GM12878 (cell line): ENCODE results near the gene PRPF40B. TPM values are rescaled to one million over a fixed set of nuclear protein-coding genes. Genes with fewer than 3 reads are reported as not detected.

ENCODE experiments used
- ATAC-seq: fragments of 200-7000 bp; cut with Tn5 transposase; 3 replicates; pipeline ENCODE4 v1.9.1; 2020; ENCODE audit warnings: mild to moderate bottlenecking, moderate library complexity
- BruUV-seq: library from RNA; stranded (reverse); fragments of 400-500 nt; replicated peaks from 2 replicates; lab custom pipeline; 2021; lab: Mats Ljungman, UMichigan
- CTCF ChIA-PET: fragments of 300-600 bp; sonication (Branson Sonifier 250); formaldehyde crosslinking; extraction: SDS; loops from one replicate; lab custom pipeline; 2021; ENCODE audit warnings: inconsistent platforms; lab: Yijun Ruan, JAX
- POLR2A ChIA-PET: fragments of 350-600 bp; formaldehyde crosslinking; extraction: SDS; loops from one replicate; lab custom pipeline; 2021; ENCODE audit warnings: inconsistent platforms; lab: Charles Lee
- RAD21 ChIA-PET: fragments of 300-600 bp; sonication (Branson Sonifier 250); formaldehyde crosslinking; loops from one replicate; lab custom pipeline; 2023; ENCODE audit warnings: antibody characterized with exemption; ENCODE audit not compliant: unreplicated experiment; lab: Charles Lee
- SMC1A ChIA-PET: fragments of 300-600 bp; sonication (Branson Sonifier 250); formaldehyde crosslinking; loops from one replicate; lab custom pipeline; 2023; ENCODE audit not compliant: unreplicated experiment, uncharacterized antibody; lab: Charles Lee
- DNase-seq: peaks from one replicate; pipeline ENCODE4 v3.0.0-alpha.2; 2011; ENCODE audit warnings: low read depth, low spot score
- FAIRE-seq: peaks from 3 replicates; lab custom pipeline; 2011; peaks lifted over from hg19 to GRCh38; lab: Jason Lieb, UNC
- H2AFZ ChIP-seq: 2 replicates; pipeline ENCODE4 v1.6.0; 2011; ENCODE audit warnings: low read depth, low read length, control low read depth; ENCODE audit not compliant: control insufficient read depth
- H3K27ac ChIP-seq: 2 replicates; pipeline ENCODE4 v1.5.1; 2011; ENCODE audit warnings: control low read depth; ENCODE audit not compliant: control insufficient read depth, insufficient read depth
- H3K27me3 ChIP-seq, 2 experiments: replicated peaks in 1 of 2; 2 replicates each; pipeline versions ENCODE4 v1.6.0 to v1.6.1; 2011; ENCODE audit warnings: low read length in 1 of 2; ENCODE audit not compliant: control insufficient read depth in 2 of 2, insufficient read depth in 2 of 2
- H3K36me3 ChIP-seq, 2 experiments: 2 replicates each; pipeline ENCODE4 v1.5.1; 2011; ENCODE audit warnings: low read length in 1 of 2; ENCODE audit not compliant: control insufficient read depth in 2 of 2, insufficient read depth in 2 of 2
- H3K4me1 ChIP-seq: 2 replicates; pipeline ENCODE4 v1.6.1; 2011; ENCODE audit warnings: mild to moderate bottlenecking, low read length, moderate library complexity, mixed read lengths; ENCODE audit not compliant: control insufficient read depth, insufficient read depth
- H3K4me2 ChIP-seq: 2 replicates; pipeline ENCODE4 v1.6.0; 2011; ENCODE audit warnings: control low read depth; ENCODE audit not compliant: control insufficient read depth, insufficient read depth
- H3K4me3 ChIP-seq: fragments of 200-600 bp; sonication (generic); 2 replicates; pipeline ENCODE4 v1.5.1; 2016
- H3K79me2 ChIP-seq: 2 replicates; pipeline ENCODE4 v1.6.0; 2011; ENCODE audit warnings: low read length; ENCODE audit not compliant: control insufficient read depth, insufficient read depth
- H3K9ac ChIP-seq: 2 replicates; pipeline ENCODE4 v1.8.0; 2011; ENCODE audit warnings: low read length, control low read depth, mixed read lengths; ENCODE audit not compliant: control insufficient read depth, insufficient read depth
- H3K9me3 ChIP-seq: replicated peaks from 3 replicates; pipeline ENCODE4 v1.5.1; 2011; ENCODE audit warnings: mild to moderate bottlenecking, low read length; ENCODE audit not compliant: control insufficient read depth, insufficient read depth
- H4K20me1 ChIP-seq: 2 replicates; pipeline ENCODE4 v1.6.0; 2011; ENCODE audit not compliant: control insufficient read depth, insufficient read depth
- CBFB ChIP-seq: IDR thresholded peaks from 2 replicates; pipeline ENCODE4 v1.6.1; 2016; ENCODE audit warnings: antibody characterized with exemption, low read depth
- IKZF1 ChIP-seq: fragments of 450-650 bp; conservative IDR thresholded peaks from 2 replicates; pipeline ENCODE4 v1.6.1; 2017; ENCODE audit warnings: antibody characterized with exemption, mild to moderate bottlenecking
- NBN ChIP-seq: fragments of 450-650 bp; IDR thresholded peaks from 2 replicates; pipeline ENCODE4 v1.6.1; 2016
- PML ChIP-seq: IDR thresholded peaks from 2 replicates; pipeline ENCODE4 v1.6.1; 2012; ENCODE audit warnings: low read length, inconsistent platforms
- SUPT20H ChIP-seq: IDR thresholded peaks from 2 replicates; pipeline ENCODE4 v1.6.1; 2011; ENCODE audit warnings: low read depth, mild to moderate bottlenecking, low read length, moderate library complexity, borderline replicate concordance; ENCODE audit not compliant: control insufficient read depth
- TBL1XR1 ChIP-seq: IDR thresholded peaks from 2 replicates; pipeline ENCODE4 v1.6.1; 2012; ENCODE audit warnings: low read depth, low read length, improper control_type of control experiment
- ZNF384 ChIP-seq: IDR thresholded peaks from 2 replicates; pipeline ENCODE4 v1.6.1; 2012; ENCODE audit warnings: low read depth, mild to moderate bottlenecking, low read length, improper control_type of control experiment, borderline replicate concordance
- ZNF592 ChIP-seq: fragments of 450-650 bp; IDR thresholded peaks from 2 replicates; pipeline ENCODE4 v1.6.1; 2017; ENCODE audit warnings: mild to moderate bottlenecking, moderate library complexity
- ZSCAN29 ChIP-seq: fragments of 450-650 bp; IDR thresholded peaks from 2 replicates; pipeline ENCODE4 v1.6.1; 2017; ENCODE audit warnings: mild to moderate bottlenecking, moderate library complexity
- WGBS: methylation state at CpG from one replicate; pipeline ENCODE4 v1.1.6; 2016; ENCODE audit warnings: low lambda C conversion rate; ENCODE audit not compliant: insufficient replicate concordance, insufficient coverage; ENCODE audit errors: missing lambda C conversion rate; 5-methylcytosine and 5-hydroxymethylcytosine counted together
- in situ Hi-C: fragments of 300-500 bp; cut with MboI; formaldehyde crosslinking; loops from 9 replicates; pipeline ENCODE4 v1.14.3; 2018; ENCODE audit warnings: mixed read lengths
- intact Hi-C: fragments of 100-400 bp; cut with micrococcal nuclease; formaldehyde crosslinking; loops from one replicate; pipeline ENCODE4 v1.14.2; 2022; ENCODE audit not compliant: unreplicated experiment
- polyA plus RNA-seq, 11 experiments: library from polyadenylated mRNA; depleted of rRNA in 4 of 11; unstranded in 6 of 11; stranded (reverse) in 5 of 11; fragments of >200 nt; fragmentation: Nextera tagmentation in 4 of 11; fragmentation: Illumina TruSeq in 1 of 11; extraction: Ambion mirVana in 4 of 11; extraction: Trizol in 1 of 11; gene quantifications; 1 replicate in 1 of 11; 2 replicates in 10 of 11; pipeline versions ENCODE4 v1.2.1 to v1.2.3, GENCODE V29; 2011 to 2016; ENCODE audit warnings: inconsistent platforms in 2 of 11, missing spikeins in 2 of 11, low read depth in 1 of 11
- total RNA-seq, 4 experiments: library from RNA; depleted of rRNA in 3 of 4; stranded (reverse); fragments of >200 nt in 3 of 4; fragmentation: Illumina TruSeq in 1 of 4; extraction: Trizol in 1 of 4; gene quantifications; 2 replicates each; pipeline versions ENCODE4 v1.2.1 to v1.2.3, GENCODE V29; 2013 to 2021

The PRPF40B gene
- total and polyA plus RNA-seq, 10 of the 15 experiments (the other 5 are each of a cell fraction or from before 2014, with no cell fraction given): 0.31 to 17.9 (median 7.3) TPM

- Histone ChIP-seq H4K20me1 (no peaks in the 10 kb centered on the region), H2AFZ (no peak overlapping the region), H3K4me3 (no peak overlapping the region), H3K9ac (no peak overlapping the region), H3K27me3 (no peaks in the 10 kb centered on the region), H3K9me3 (no peaks in the 10 kb centered on the region), H3K4me2 (no peak overlapping the region), H3K27ac (no peak overlapping the region), H3K79me2 (no peaks in the 10 kb centered on the region), H3K36me3 (no peaks in the 10 kb centered on the region; a peak in 1 of 4 replicates), H3K4me1 (peaks cover 3% of the 10 kb centered on the region; the same call in 1 of the 2 replicates)
- no peak for DNase-seq
- no peak for TF ChIP-seq ZSCAN29
- TF ChIP-seq SUPT20H: no peak
- TF ChIP-seq PML: no peak
- no peak for TF ChIP-seq CBFB
- no peak for TF ChIP-seq ZNF592
- no peak for TF ChIP-seq TBL1XR1
- no peak for TF ChIP-seq ZNF384
- TF ChIP-seq NBN: no peak
- TF ChIP-seq IKZF1: no peak
- ChIA-PET POLR2A (no interaction called here), CTCF (interaction anchor here (1.2 to 20.4 kb wide), 4 partner anchors 11 to 108 kb away, joined by 3 to 486 read pairs (median 30); partner anchors contain the start of genes FMNL3, PRPF40B and TMBIM6), SMC1A (interaction anchor here (0.6 to 1.0 kb wide), 3 partner anchors 11 to 76 kb away, joined by 3 to 4 read pairs (median 3); no protein-coding TSS in a partner anchor), RAD21 (interaction anchor here (0.5 to 1.1 kb wide), 2 partner anchors 10 to 23 kb away, joined by 3 to 4 read pairs; no protein-coding TSS in a partner anchor)
- 93% methylated on average over 8 of the region's 8 CpGs for WGBS
- intact Hi-C loops (loop anchor here (10.0 kb wide), 1 partner anchor 202 kb away; no protein-coding TSS in a partner anchor), in situ Hi-C loops (no loop called here)
- no peak for FAIRE-seq
- no TSS peak for BruUV-seq
- ATAC-seq: no peak
Observed at GRCh38 chr12:49632986-49633702, 9.8 kb downstream of the PRPF40B start.
